DOHH2 (cell line): ENCODE results near the gene NDUFS3.

Source experiments
- CTCF ChIP-seq: fragments of 200-600 bp; sonication (generic); IDR thresholded peaks from one replicate; pipeline ENCODE4 v1.5.1; 2014; ENCODE audit warnings: antibody characterized with exemption, mild to moderate bottlenecking, low read depth, low read length; ENCODE audit not compliant: poor library complexity, severe bottlenecking
- EZH2phosphoT487 ChIP-seq: fragments of 200-600 bp; sonication (generic); IDR thresholded peaks from 2 replicates; pipeline ENCODE4 v1.6.1; 2017; ENCODE audit warnings: borderline replicate concordance, mild to moderate bottlenecking, antibody characterized with exemption, low read length, moderate library complexity, mixed read lengths

- no peak for TF ChIP-seq CTCF
- no peak for TF ChIP-seq EZH2phosphoT487
Measured at GRCh38 chr11:47591764-47592163, 12.9 kb downstream of the NDUFS3 start.
